ENCODE data around the gene SUGP2. TPM values are rescaled to one million over a fixed set of nuclear protein-coding genes. Genes with fewer than 3 reads are reported as not detected.

SUGP2 gene
- total RNA-seq, 2 donors from 2014 or later: 44.1 to 55.3 TPM

- DNase-seq: peak; percentile 40
- Histone ChIP-seq H3K4me3 (no peak overlapping the region), H3K9ac (ENCODE audit: low read depth in 2 of 2, low read length in 2 of 2) (no peak overlapping the region), H3K9me3 (no peaks in the 10 kb centered on the region), H3K27ac (no peak overlapping the region), H3K36me3 (peaks cover 14% of the 10 kb centered on the region), H3K27me3 (no peaks in the 10 kb centered on the region), H3K4me1 (no peaks in the 10 kb centered on the region)
- TF ChIP-seq, protein P1, sequence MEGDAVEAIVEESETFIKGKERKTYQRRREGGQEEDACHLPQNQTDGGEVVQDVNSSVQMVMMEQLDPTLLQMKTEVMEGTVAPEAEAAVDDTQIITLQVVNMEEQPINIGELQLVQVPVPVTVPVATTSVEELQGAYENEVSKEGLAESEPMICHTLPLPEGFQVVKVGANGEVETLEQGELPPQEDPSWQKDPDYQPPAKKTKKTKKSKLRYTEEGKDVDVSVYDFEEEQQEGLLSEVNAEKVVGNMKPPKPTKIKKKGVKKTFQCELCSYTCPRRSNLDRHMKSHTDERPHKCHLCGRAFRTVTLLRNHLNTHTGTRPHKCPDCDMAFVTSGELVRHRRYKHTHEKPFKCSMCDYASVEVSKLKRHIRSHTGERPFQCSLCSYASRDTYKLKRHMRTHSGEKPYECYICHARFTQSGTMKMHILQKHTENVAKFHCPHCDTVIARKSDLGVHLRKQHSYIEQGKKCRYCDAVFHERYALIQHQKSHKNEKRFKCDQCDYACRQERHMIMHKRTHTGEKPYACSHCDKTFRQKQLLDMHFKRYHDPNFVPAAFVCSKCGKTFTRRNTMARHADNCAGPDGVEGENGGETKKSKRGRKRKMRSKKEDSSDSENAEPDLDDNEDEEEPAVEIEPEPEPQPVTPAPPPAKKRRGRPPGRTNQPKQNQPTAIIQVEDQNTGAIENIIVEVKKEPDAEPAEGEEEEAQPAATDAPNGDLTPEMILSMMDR (IDR thresholded peaks at IDR 0.05): peak; percentile 23
- intact Hi-C loops (cut with DNase I): no loop called here
These were observed 37.5 kb downstream of the SUGP2 start for GRCh38 chr19:18995804-18996241.

- H3K9me3 ChIP-seq: no peaks in the 10 kb centered on the region
- DNase-seq: no peak
- intact Hi-C loops (cut with DNase I): no loop called here
- H3K27ac ChIP-seq: no peak overlapping the region
- H3K27me3 ChIP-seq: no peaks in the 10 kb centered on the region
- H3K36me3 ChIP-seq: peaks cover 14% of the 10 kb centered on the region
- TF ChIP-seq, protein P1 (IDR thresholded peaks at IDR 0.05): no peak
- H3K4me3 ChIP-seq: no peak overlapping the region
- no peak overlapping the region for H3K9ac ChIP-seq (ENCODE audit: low read depth in 2 of 2, low read length in 2 of 2)
- H3K4me1 ChIP-seq: no peaks in the 10 kb centered on the region
These were observed 40.2 kb downstream of the SUGP2 start for GRCh38 chr19:18993115-18993514.

GRCh38 chr19:18992696-18993095 is 40.6 kb downstream of the SUGP2 start:
- H3K4me3 ChIP-seq: no peak overlapping the region

GRCh38 chr19:18991468-18991867 is 41.8 kb downstream of the SUGP2 start:
- Histone ChIP-seq H3K4me3 (no peak overlapping the region), H3K27me3 (no peaks in the 10 kb centered on the region), H3K9me3 (no peaks in the 10 kb centered on the region), H3K9ac (ENCODE audit: low read depth in 2 of 2, low read length in 2 of 2) (no peak overlapping the region), H3K36me3 (peaks cover 14% of the 10 kb centered on the region), H3K4me1 (peaks cover 6% of the 10 kb centered on the region), H3K27ac (no peak overlapping the region)
- TF ChIP-seq, protein P1 (IDR thresholded peaks at IDR 0.05): no peak
- no peak for DNase-seq
- intact Hi-C loops (cut with DNase I): no loop called here

More at GRCh38 chr19:18992696-18993095, 40.6 kb downstream of the SUGP2 start:
- Histone ChIP-seq H3K9me3 (no peaks in the 10 kb centered on the region), H3K4me1 (no peaks in the 10 kb centered on the region), H3K27ac (no peak overlapping the region), H3K36me3 (peaks cover 14% of the 10 kb centered on the region), H3K27me3 (no peaks in the 10 kb centered on the region), H3K9ac (ENCODE audit: low read depth in 2 of 2, low read length in 2 of 2) (no peak overlapping the region)
- TF ChIP-seq, protein P1 (IDR thresholded peaks at IDR 0.05): no peak
- intact Hi-C loops (cut with DNase I): no loop called here
- DNase-seq: no peak

GRCh38 chr19:18991006-18991405 is 42.3 kb downstream of the SUGP2 start:
- Histone ChIP-seq H3K9me3 (no peaks in the 10 kb centered on the region), H3K4me1 (peaks cover 6% of the 10 kb centered on the region), H3K4me3 (no peak overlapping the region), H3K36me3 (peaks cover 14% of the 10 kb centered on the region), H3K9ac (ENCODE audit: low read depth in 2 of 2, low read length in 2 of 2) (no peak overlapping the region), H3K27me3 (no peaks in the 10 kb centered on the region), H3K27ac (no peak overlapping the region)
- TF ChIP-seq, protein P1 (IDR thresholded peaks at IDR 0.05): no peak
- DNase-seq: no peak
- intact Hi-C loops (cut with DNase I): no loop called here
